HEK293 (cell line): Measurements from ENCODE around the gene ARSJ.
A peak's percentile ranks its signal among the peaks of the same experiment; 100 is the strongest.

ENCODE experiments used
- CTCF ChIA-PET: fragments of 350-600 bp; formaldehyde crosslinking; extraction: SDS; loops from one replicate; lab custom pipeline; 2021; ENCODE audit warnings: antibody characterized with exemption; lab: Yijun Ruan, JAX
- POLR2A ChIA-PET: fragments of 300-600 bp; formaldehyde crosslinking; extraction: SDS; loops from one replicate; lab custom pipeline; 2020; ENCODE audit warnings: antibody characterized with exemption, inconsistent platforms; lab: Yijun Ruan, JAX
- H3K27ac ChIP-seq: fragments of 200-500 bp; sonication (Bioruptor generic); 2 replicates; pipeline ENCODE4 v1.5.1; 2014; ENCODE audit warnings: low read depth, low read length, control low read depth, inconsistent platforms; ENCODE audit errors: extremely low read depth
- H3K36me3 ChIP-seq, 2 experiments: fragments of 200-500 bp in 1 of 2; sonication (Bioruptor generic) in 1 of 2; 1 replicate in 1 of 2; 2 replicates in 1 of 2; pipeline ENCODE4 v1.5.1; 2014 to 2017; ENCODE audit warnings: inconsistent platforms in 2 of 2, low read length in 2 of 2; ENCODE audit not compliant: control insufficient read depth in 2 of 2, insufficient read depth in 1 of 2
- H3K4me1 ChIP-seq: fragments of 200-500 bp; sonication (Bioruptor generic); 2 replicates; pipeline ENCODE4 v1.5.1; 2014; ENCODE audit warnings: mild to moderate bottlenecking, low read length, inconsistent platforms; ENCODE audit not compliant: control insufficient read depth, insufficient read depth
- H3K4me3 ChIP-seq: 2 replicates; pipeline ENCODE4 v1.5.1; 2011; ENCODE audit warnings: low read depth, mild to moderate bottlenecking, control low read depth, low read length, moderate library complexity
- H3K9me3 ChIP-seq: fragments of 200-500 bp; sonication (Bioruptor generic); 2 replicates; pipeline ENCODE4 v1.5.1; 2014; ENCODE audit warnings: low read depth, low read length, inconsistent platforms; ENCODE audit not compliant: control insufficient read depth, insufficient read depth
- FEZF1 ChIP-seq: fragments of 450-650 bp; formaldehyde crosslinking; IDR thresholded peaks from 2 replicates; pipeline ENCODE4 v1.5.1; 2016; ENCODE audit warnings: missing biosample characterization, missing genetic modification characterization
- KLF17 ChIP-seq: fragments of 450-650 bp; formaldehyde crosslinking; IDR thresholded peaks from 2 replicates; pipeline ENCODE4 v1.5.1; 2016; ENCODE audit warnings: missing biosample characterization, missing genetic modification characterization
- MYNN ChIP-seq: fragments of 450-650 bp; formaldehyde crosslinking; IDR thresholded peaks from 2 replicates; pipeline ENCODE4 v1.5.1; 2016; ENCODE audit warnings: missing biosample characterization, missing genetic modification characterization, borderline replicate concordance
- PRDM6 ChIP-seq: fragments of 450-650 bp; formaldehyde crosslinking; IDR thresholded peaks from 2 replicates; pipeline ENCODE4 v1.5.1; 2017; ENCODE audit warnings: missing biosample characterization, missing genetic modification characterization
- SETDB1 ChIP-seq: IDR thresholded peaks from one replicate; pipeline ENCODE4 v1.6.1; 2017; ENCODE audit warnings: mild to moderate bottlenecking, low read length, moderate library complexity, mixed read lengths; ENCODE audit not compliant: insufficient read length
- TRIM28 ChIP-seq: IDR thresholded peaks from 2 replicates; pipeline ENCODE4 v1.6.1; 2011; ENCODE audit warnings: low read length, control low read depth, borderline replicate concordance
- ZBTB11 ChIP-seq: fragments of 450-650 bp; formaldehyde crosslinking; conservative IDR thresholded peaks from 2 replicates; pipeline ENCODE4 v1.5.1; 2016; ENCODE audit warnings: low read depth, missing biosample characterization, missing genetic modification characterization
- ZBTB17 ChIP-seq: fragments of 450-650 bp; formaldehyde crosslinking; IDR thresholded peaks from 2 replicates; pipeline ENCODE4 v1.5.1; 2016; ENCODE audit warnings: missing biosample characterization, missing genetic modification characterization
- ZBTB49 ChIP-seq: fragments of 450-650 bp; formaldehyde crosslinking; IDR thresholded peaks from 2 replicates; pipeline ENCODE4 v1.5.1; 2016; ENCODE audit warnings: missing biosample characterization, missing genetic modification characterization, low read depth
- ZFP3 ChIP-seq: fragments of 450-650 bp; formaldehyde crosslinking; IDR thresholded peaks from 2 replicates; pipeline ENCODE4 v1.5.1; 2016; ENCODE audit warnings: low read depth, missing biosample characterization, missing genetic modification characterization
- ZNF211 ChIP-seq: fragments of 450-650 bp; formaldehyde crosslinking; IDR thresholded peaks from 2 replicates; pipeline ENCODE4 v1.5.1; 2016; ENCODE audit warnings: low read depth, missing biosample characterization, missing genetic modification characterization
- ZNF239 ChIP-seq: fragments of 450-650 bp; formaldehyde crosslinking; IDR thresholded peaks from 2 replicates; pipeline ENCODE4 v1.5.1; 2016; ENCODE audit warnings: missing biosample characterization, missing genetic modification characterization
- ZNF398 ChIP-seq: fragments of 450-650 bp; formaldehyde crosslinking; IDR thresholded peaks from 2 replicates; pipeline ENCODE4 v1.5.1; 2017; ENCODE audit warnings: missing biosample characterization, missing genetic modification characterization
- ZNF521 ChIP-seq: fragments of 450-650 bp; formaldehyde crosslinking; IDR thresholded peaks from 2 replicates; pipeline ENCODE4 v1.5.1; 2017; ENCODE audit warnings: missing biosample characterization, mild to moderate bottlenecking, missing genetic modification characterization
- ZNF580 ChIP-seq: fragments of 450-650 bp; formaldehyde crosslinking; IDR thresholded peaks from 2 replicates; pipeline ENCODE4 v1.5.1; 2016; ENCODE audit warnings: missing biosample characterization, missing genetic modification characterization
- ZNF596 ChIP-seq: fragments of 450-650 bp; IDR thresholded peaks from 2 replicates; pipeline ENCODE4 v1.5.0; 2018; ENCODE audit warnings: missing biosample characterization, mild to moderate bottlenecking, missing genetic modification characterization, moderate library complexity
- ZNF629 ChIP-seq: fragments of 450-650 bp; formaldehyde crosslinking; IDR thresholded peaks from 2 replicates; pipeline ENCODE4 v1.5.1; 2017; ENCODE audit warnings: missing biosample characterization, missing genetic modification characterization
- ZNF701 ChIP-seq: fragments of 450-650 bp; formaldehyde crosslinking; IDR thresholded peaks from 2 replicates; pipeline ENCODE4 v1.5.1; 2016; ENCODE audit warnings: missing biosample characterization, missing genetic modification characterization
- ZSCAN30 ChIP-seq: fragments of 450-650 bp; IDR thresholded peaks from 2 replicates; pipeline ENCODE4 v1.5.1; 2018; ENCODE audit warnings: missing biosample characterization, mild to moderate bottlenecking, missing genetic modification characterization, moderate library complexity

The ARSJ gene

GRCh38 chr4:113975578-113975977 lies 3.9 kb downstream of the ARSJ start (continued):
- TF ChIP-seq ZNF211 (no peak), ZNF398 (tag by site-specific recombination) (no peak), ZFP3 (tag by site-specific recombination) (no peak)
- TF ChIP-seq, all 188 proteins: peak for 5

GRCh38 chr4:113974467-113974866 lies 5.0 kb downstream of the ARSJ start:
- CTCF ChIA-PET, result no interaction called here
- TF ChIP-seq SETDB1 (peak; percentile 48), ZNF701 (tag by site-specific recombination) (no peak), TRIM28 (peak; percentile 39; the same call in 1 of the 2 replicates)
- Histone ChIP-seq H3K4me1 (0 out of 2 replicates have a peak, but pooled peaks cover 6% of the 10 kb centered on the region), H3K36me3 (no peaks in the 10 kb centered on the region), H3K27ac (no peak overlapping the region), H3K9me3 (no peaks in the 10 kb centered on the region), H3K4me3 (no peak overlapping the region)
- POLR2A ChIA-PET, result no interaction called here

GRCh38 chr4:113973345-113973744 lies 6.1 kb downstream of the ARSJ start:
- ChIA-PET CTCF (no interaction called here), POLR2A (no interaction called here)
- no peaks in the 10 kb centered on the region for H3K36me3 ChIP-seq
- no peak overlapping the region for H3K4me3 ChIP-seq
- H3K4me1 ChIP-seq, result 0 out of 2 replicates have a peak, but pooled peaks cover 6% of the 10 kb centered on the region
- H3K9me3 ChIP-seq, result no peaks in the 10 kb centered on the region
- TF ChIP-seq PRDM6 (tag by site-specific recombination), result peak; percentile 68
- TF ChIP-seq ZNF596 (tag by site-specific recombination), result no peak
- H3K27ac ChIP-seq, result no peak overlapping the region

GRCh38 chr4:113972781-113973180 lies 6.7 kb downstream of the ARSJ start:
- ChIA-PET POLR2A (no interaction called here), CTCF (no interaction called here)
- Histone ChIP-seq H3K4me1 (0 out of 2 replicates have a peak, but pooled peaks cover 6% of the 10 kb centered on the region), H3K9me3 (no peaks in the 10 kb centered on the region), H3K27ac (no peak overlapping the region), H3K36me3 (no peaks in the 10 kb centered on the region), H3K4me3 (no peak overlapping the region)
- TF ChIP-seq ZNF629, result no peak
- no peak for TF ChIP-seq ZNF239 (tag by site-specific recombination)
- TF ChIP-seq MYNN (tag by site-specific recombination), result no peak
- TF ChIP-seq ZBTB17 (tag by site-specific recombination), result no peak
- no peak for TF ChIP-seq KLF17
- TF ChIP-seq FEZF1 (tag by site-specific recombination), result no peak
- TF ChIP-seq ZBTB49, result no peak
- TF ChIP-seq ZNF521 (tag by site-specific recombination), result no peak
- no peak for TF ChIP-seq ZNF580
- no peak for TF ChIP-seq ZNF211
- TF ChIP-seq ZSCAN30 (tag by site-specific recombination), result no peak
- TF ChIP-seq ZBTB11, result no peak
